HEK293 (cell line): ENCODE data around the gene ZMPSTE24.

Experiments used
- CTCF ChIA-PET: fragments of 350-600 bp; formaldehyde crosslinking; extraction: SDS; loops from one replicate; lab custom pipeline; 2021; ENCODE audit warnings: antibody characterized with exemption; lab: Yijun Ruan, JAX
- POLR2A ChIA-PET: fragments of 300-600 bp; formaldehyde crosslinking; extraction: SDS; loops from one replicate; lab custom pipeline; 2020; ENCODE audit warnings: antibody characterized with exemption, inconsistent platforms; lab: Yijun Ruan, JAX
- H3K27ac ChIP-seq: fragments of 200-500 bp; sonication (Bioruptor generic); 2 replicates; pipeline ENCODE4 v1.5.1; 2014; ENCODE audit warnings: low read depth, low read length, control low read depth, inconsistent platforms; ENCODE audit errors: extremely low read depth
- H3K36me3 ChIP-seq, 2 experiments: fragments of 200-500 bp in 1 of 2; sonication (Bioruptor generic) in 1 of 2; 1 replicate in 1 of 2; 2 replicates in 1 of 2; pipeline ENCODE4 v1.5.1; 2014 to 2017; ENCODE audit warnings: inconsistent platforms in 2 of 2, low read length in 2 of 2; ENCODE audit not compliant: control insufficient read depth in 2 of 2, insufficient read depth in 1 of 2
- H3K4me1 ChIP-seq: fragments of 200-500 bp; sonication (Bioruptor generic); 2 replicates; pipeline ENCODE4 v1.5.1; 2014; ENCODE audit warnings: mild to moderate bottlenecking, low read length, inconsistent platforms; ENCODE audit not compliant: control insufficient read depth, insufficient read depth
- H3K4me3 ChIP-seq: 2 replicates; pipeline ENCODE4 v1.5.1; 2011; ENCODE audit warnings: low read depth, mild to moderate bottlenecking, control low read depth, low read length, moderate library complexity
- H3K9me3 ChIP-seq: fragments of 200-500 bp; sonication (Bioruptor generic); 2 replicates; pipeline ENCODE4 v1.5.1; 2014; ENCODE audit warnings: low read depth, low read length, inconsistent platforms; ENCODE audit not compliant: control insufficient read depth, insufficient read depth
- BCL11B ChIP-seq: fragments of 450-650 bp; formaldehyde crosslinking; IDR thresholded peaks from 2 replicates; pipeline ENCODE4 v1.5.1; 2016; ENCODE audit warnings: low read depth, missing biosample characterization, missing genetic modification characterization
- KLF1 ChIP-seq: fragments of 450-650 bp; formaldehyde crosslinking; IDR thresholded peaks from 2 replicates; pipeline ENCODE4 v1.5.1; 2016; ENCODE audit warnings: missing biosample characterization, missing genetic modification characterization
- MYNN ChIP-seq: fragments of 450-650 bp; formaldehyde crosslinking; IDR thresholded peaks from 2 replicates; pipeline ENCODE4 v1.5.1; 2016; ENCODE audit warnings: missing biosample characterization, missing genetic modification characterization, borderline replicate concordance
- SCRT1 ChIP-seq: fragments of 450-650 bp; formaldehyde crosslinking; IDR thresholded peaks from 2 replicates; pipeline ENCODE4 v1.5.1; 2016; ENCODE audit warnings: missing biosample characterization, missing genetic modification characterization, borderline replicate concordance
- SP3 ChIP-seq: fragments of 450-650 bp; formaldehyde crosslinking; IDR thresholded peaks from 2 replicates; pipeline ENCODE4 v1.5.1; 2016; ENCODE audit warnings: missing biosample characterization, missing genetic modification characterization
- YY1 ChIP-seq: fragments of 450-650 bp; formaldehyde crosslinking; IDR thresholded peaks from 2 replicates; pipeline ENCODE4 v1.5.1; 2018; ENCODE audit warnings: missing biosample characterization, missing genetic modification characterization
- ZBTB44 ChIP-seq: fragments of 450-650 bp; IDR thresholded peaks from 2 replicates; pipeline ENCODE4 v1.5.1; 2018; ENCODE audit warnings: missing biosample characterization, mild to moderate bottlenecking, missing genetic modification characterization
- ZFHX2 ChIP-seq: fragments of 450-650 bp; formaldehyde crosslinking; conservative IDR thresholded peaks from 2 replicates; pipeline ENCODE4 v1.5.1; 2016; ENCODE audit warnings: missing biosample characterization, missing genetic modification characterization
- ZNF18 ChIP-seq: fragments of 450-650 bp; formaldehyde crosslinking; IDR thresholded peaks from 2 replicates; pipeline ENCODE4 v1.5.1; 2016; ENCODE audit warnings: missing biosample characterization, missing genetic modification characterization
- ZNF184 ChIP-seq: fragments of 450-650 bp; IDR thresholded peaks from 2 replicates; pipeline ENCODE4 v1.5.1; 2018; ENCODE audit warnings: missing biosample characterization, mild to moderate bottlenecking, missing genetic modification characterization
- ZNF223 ChIP-seq: fragments of 450-650 bp; formaldehyde crosslinking; IDR thresholded peaks from 2 replicates; pipeline ENCODE4 v1.5.1; 2016; ENCODE audit warnings: missing biosample characterization, missing genetic modification characterization
- ZNF239 ChIP-seq: fragments of 450-650 bp; formaldehyde crosslinking; IDR thresholded peaks from 2 replicates; pipeline ENCODE4 v1.5.1; 2016; ENCODE audit warnings: missing biosample characterization, missing genetic modification characterization
- ZNF354C ChIP-seq: fragments of 450-650 bp; formaldehyde crosslinking; IDR thresholded peaks from 2 replicates; pipeline ENCODE4 v1.5.1; 2016; ENCODE audit warnings: missing biosample characterization, missing genetic modification characterization, low read depth, borderline replicate concordance
- ZNF394 ChIP-seq: fragments of 450-650 bp; formaldehyde crosslinking; IDR thresholded peaks from 2 replicates; pipeline ENCODE4 v1.5.1; 2016; ENCODE audit warnings: missing biosample characterization, missing genetic modification characterization, mild to moderate bottlenecking, moderate library complexity, borderline replicate concordance
- ZNF48 ChIP-seq: fragments of 450-650 bp; formaldehyde crosslinking; IDR thresholded peaks from 2 replicates; pipeline ENCODE4 v1.5.1; 2016; ENCODE audit warnings: missing biosample characterization, missing genetic modification characterization
- ZNF488 ChIP-seq: fragments of 450-650 bp; formaldehyde crosslinking; IDR thresholded peaks from 2 replicates; pipeline ENCODE4 v1.5.1; 2016; ENCODE audit warnings: missing biosample characterization, missing genetic modification characterization
- ZNF529 ChIP-seq: fragments of 450-650 bp; formaldehyde crosslinking; IDR thresholded peaks from 2 replicates; pipeline ENCODE4 v1.5.1; 2017; ENCODE audit warnings: missing genetic modification characterization, missing biosample characterization; ENCODE audit not compliant: insufficient replicate concordance
- ZNF571 ChIP-seq: fragments of 450-650 bp; formaldehyde crosslinking; IDR thresholded peaks from 2 replicates; pipeline ENCODE4 v1.5.0; 2017; ENCODE audit warnings: missing biosample characterization, missing genetic modification characterization
- ZNF600 ChIP-seq: fragments of 450-650 bp; formaldehyde crosslinking; IDR thresholded peaks from 2 replicates; pipeline ENCODE4 v1.5.1; 2016; ENCODE audit warnings: missing biosample characterization, missing genetic modification characterization
- ZNF692 ChIP-seq: fragments of 450-650 bp; formaldehyde crosslinking; IDR thresholded peaks from 2 replicates; pipeline ENCODE4 v1.5.1; 2016; ENCODE audit warnings: missing biosample characterization, missing genetic modification characterization
- ZNF701 ChIP-seq: fragments of 450-650 bp; formaldehyde crosslinking; IDR thresholded peaks from 2 replicates; pipeline ENCODE4 v1.5.1; 2016; ENCODE audit warnings: missing biosample characterization, missing genetic modification characterization
- ZNF704 ChIP-seq: fragments of 450-650 bp; formaldehyde crosslinking; IDR thresholded peaks from 2 replicates; pipeline ENCODE4 v1.5.1; 2016; ENCODE audit warnings: missing biosample characterization, missing genetic modification characterization
- ZNF768 ChIP-seq: fragments of 450-650 bp; formaldehyde crosslinking; IDR thresholded peaks from 2 replicates; pipeline ENCODE4 v1.5.1; 2018; ENCODE audit warnings: missing biosample characterization, mild to moderate bottlenecking, missing genetic modification characterization

ZMPSTE24 gene

GRCh38 chr1:40256401-40257084 lies 1.5 kb upstream of the ZMPSTE24 start:
- TF ChIP-seq ZNF18 (tag by site-specific recombination): no peak
- no peak for TF ChIP-seq SP3 (tag by site-specific recombination)
- no peak for TF ChIP-seq ZNF768 (tag by site-specific recombination)
- TF ChIP-seq ZNF571 (tag by site-specific recombination): no peak
- TF ChIP-seq BCL11B (tag by site-specific recombination): no peak
- TF ChIP-seq ZNF223 (tag by site-specific recombination): no peak
- TF ChIP-seq MYNN (tag by site-specific recombination): no peak
- TF ChIP-seq YY1 (tag by site-specific recombination): no peak
- TF ChIP-seq SCRT1: no peak
- TF ChIP-seq ZNF48 (tag by site-specific recombination): no peak
- no peak for TF ChIP-seq ZNF600
- TF ChIP-seq, all 188 proteins: peak for 0
- CTCF ChIA-PET: interaction anchor here (1.1 to 1.6 kb wide), 3 partner anchors 103 to 148 kb away, joined by 3 to 5 read pairs (median 5); no protein-coding TSS in a partner anchor
- Histone ChIP-seq H3K27ac (no peak overlapping the region), H3K9me3 (no peaks in the 10 kb centered on the region), H3K36me3 (peaks cover 10 to 22% of the 10 kb centered on the region in 2 experiments; a peak in 2 of 3 replicates), H3K4me3 (peak overlapping the region; percentile 89), H3K4me1 (no peaks in the 10 kb centered on the region)
- POLR2A ChIA-PET: interaction anchor here (0.7 to 1.8 kb wide), 3 partner anchors 9 to 130 kb away, joined by 4 to 13 read pairs (median 4); partner anchors contain the start of genes RLF and TMCO2

GRCh38 chr1:40257313-40257687 lies 736 bp upstream of the ZMPSTE24 start:
- H3K9me3 ChIP-seq: no peaks in the 10 kb centered on the region
- CTCF ChIA-PET: interaction anchor here (1.2 to 1.6 kb wide), 2 partner anchors 86 to 105 kb away, joined by 4 to 5 read pairs; no protein-coding TSS in a partner anchor
- H3K27ac ChIP-seq: peak overlapping the region; percentile 85
- no peaks in the 10 kb centered on the region for H3K4me1 ChIP-seq
- peak overlapping the region; percentile 89 for H3K4me3 ChIP-seq
- peaks cover 14 to 29% of the 10 kb centered on the region in 2 experiments; a peak in 2 of 3 replicates for H3K36me3 ChIP-seq
- no peak for TF ChIP-seq ZNF529 (tag by site-specific recombination)
- no peak for TF ChIP-seq ZNF354C (tag by site-specific recombination)
- TF ChIP-seq ZNF184 (tag by site-specific recombination): no peak
- TF ChIP-seq ZNF704 (tag by site-specific recombination): no peak
- no peak for TF ChIP-seq SP3 (tag by site-specific recombination)
- TF ChIP-seq ZNF394 (tag by site-specific recombination): no peak
- TF ChIP-seq ZNF701 (tag by site-specific recombination): no peak
- TF ChIP-seq ZBTB44 (tag by site-specific recombination): no peak
- TF ChIP-seq ZNF692 (tag by site-specific recombination): no peak
- no peak for TF ChIP-seq KLF1 (tag by site-specific recombination)
- no peak for TF ChIP-seq ZNF239 (tag by site-specific recombination)
- TF ChIP-seq ZNF488 (tag by site-specific recombination): no peak
- TF ChIP-seq ZFHX2 (tag by site-specific recombination): no peak
- TF ChIP-seq, all 188 proteins: peak for 0
- POLR2A ChIA-PET: interaction anchor here (0.6 to 1.8 kb wide), 17 partner anchors 9 to 443 kb away, joined by 3 to 13 read pairs (median 4); partner anchors contain the start of genes CAP1, RLF and TMCO2
